Breast epithelium (tissue), 4 donors: ENCODE measurements around the gene LRRC61. TPM values are rescaled to one million over a fixed set of nuclear protein-coding genes. Genes with fewer than 3 reads are reported as not detected.

Experiments
- DNase-seq, 2 donors: peaks; one replicate each; pipeline ENCODE4 v3.0.0-alpha.2; 2019; ENCODE audit warnings: low spot score in 2 of 2
- H3K27ac ChIP-seq, 2 donors: fragments of 200-600 bp; sonication (generic) in 1 of 2; one replicate each; pipeline ENCODE4 v1.5.1; 2016 to 2019; ENCODE audit warnings: mild to moderate bottlenecking in 1 of 2
- H3K27me3 ChIP-seq, 2 donors: fragments of 200-600 bp; sonication (generic) in 1 of 2; one replicate each; pipeline versions ENCODE4 v1.5.1 to v1.6.0; 2017 to 2019; ENCODE audit warnings: control low read depth in 1 of 2, mild to moderate bottlenecking in 1 of 2
- H3K36me3 ChIP-seq: fragments of 200-600 bp; one replicate; pipeline ENCODE4 v1.5.1; 2019
- H3K4me1 ChIP-seq, 2 donors: fragments of 200-600 bp; sonication (generic); one replicate each; pipeline ENCODE4 v1.5.1; 2016 to 2019; ENCODE audit warnings: control low read depth in 1 of 2
- H3K4me3 ChIP-seq, 3 donors: fragments of 200-600 bp; sonication (generic); 1 replicate in 2 of 3; 2 replicates in 1 of 3; pipeline ENCODE4 v1.5.1; 2016 to 2019; ENCODE audit warnings: mild to moderate bottlenecking in 3 of 3, moderate library complexity in 2 of 3
- H3K9me3 ChIP-seq, 2 donors: fragments of 200-600 bp; sonication (generic) in 1 of 2; one replicate each; pipeline ENCODE4 v1.5.1; 2016 to 2019; ENCODE audit warnings: control low read depth in 1 of 2
- CTCF ChIP-seq, 3 donors: fragments of 450-650 bp; IDR thresholded peaks; one replicate each; pipeline ENCODE4 v1.5.1; 2016 to 2017; ENCODE audit warnings: antibody characterized with exemption in 3 of 3, mild to moderate bottlenecking in 3 of 3, moderate library complexity in 3 of 3
- POLR2A ChIP-seq: fragments of 450-650 bp; IDR thresholded peaks from one replicate; pipeline ENCODE4 v1.6.1; 2016; ENCODE audit warnings: antibody characterized with exemption, mild to moderate bottlenecking, moderate library complexity
- POLR2AphosphoS5 ChIP-seq, 3 donors: sonication (generic); formaldehyde crosslinking; IDR thresholded peaks; one replicate each; pipeline ENCODE4 v1.6.1; 2017; ENCODE audit warnings: antibody characterized with exemption in 3 of 3
- intact Hi-C: fragments of 100-400 bp; cut with DNase I; formaldehyde crosslinking; loops from one replicate; pipeline ENCODE4 v1.15.1; 2023; ENCODE audit warnings: low total_unique reads
- total RNA-seq, 3 donors: library from RNA; depleted of rRNA; stranded (reverse); fragments of >200 nt; gene quantifications; one replicate each; pipeline ENCODE4 v1.1.0, GENCODE V29; 2016

Gene LRRC61
- total RNA-seq, 3 donors from 2014 or later: 8.0 to 23.4 (median 15.4) TPM

- no peak overlapping the region for H3K27ac ChIP-seq
- no peaks in the 10 kb centered on the region for H3K27me3 ChIP-seq
- no peaks in the 10 kb centered on the region for H3K36me3 ChIP-seq
- TF ChIP-seq POLR2A (no peak), POLR2AphosphoS5 (IDR thresholded peaks at IDR 0.05) (no peak), CTCF (IDR thresholded peaks at IDR 0.05) (no peak)
- intact Hi-C loops: no loop called here
- no peak overlapping the region for H3K4me3 ChIP-seq
- no peaks in the 10 kb centered on the region for H3K4me1 ChIP-seq
- DNase-seq: no peak
- peaks cover 0 to 6% of the 10 kb centered on the region in 2 donors for H3K9me3 ChIP-seq
Observed at GRCh38 chr7:150346922-150347321, 23.8 kb downstream of the LRRC61 start.

- no peaks in the 10 kb centered on the region for H3K4me1 ChIP-seq
- no peak for DNase-seq
- intact Hi-C loops: no loop called here
- H3K4me3 ChIP-seq: no peak overlapping the region
- H3K9me3 ChIP-seq: no peaks in the 10 kb centered on the region
- no peak overlapping the region for H3K27ac ChIP-seq
- TF ChIP-seq CTCF (IDR thresholded peaks at IDR 0.05): no peak
- TF ChIP-seq POLR2A: no peak
- no peak for TF ChIP-seq POLR2AphosphoS5 (IDR thresholded peaks at IDR 0.05)
- H3K27me3 ChIP-seq: no peaks in the 10 kb centered on the region
- H3K36me3 ChIP-seq: no peaks in the 10 kb centered on the region
Observed at GRCh38 chr7:150351587-150352194, 28.5 kb downstream of the LRRC61 start.

GRCh38 chr7:150355666-150356059, 32.5 kb downstream of the LRRC61 start:
- no peak for TF ChIP-seq POLR2A
- TF ChIP-seq CTCF (IDR thresholded peaks at IDR 0.05): no peak
- TF ChIP-seq POLR2AphosphoS5 (IDR thresholded peaks at IDR 0.05): no peak
- intact Hi-C loops: loop anchor here (1.0 kb wide), 1 partner anchor 32 kb away; no protein-coding TSS in a partner anchor
- no peak for DNase-seq
- Histone ChIP-seq H3K9me3 (no peaks in the 10 kb centered on the region), H3K27me3 (no peaks in the 10 kb centered on the region), H3K4me1 (no peaks in the 10 kb centered on the region), H3K4me3 (no peak overlapping the region), H3K27ac (peak overlapping the region; percentile 9 to 41), H3K36me3 (no peaks in the 10 kb centered on the region)

- no peaks in the 10 kb centered on the region for H3K27me3 ChIP-seq
- peak; percentile 23 to 48 (median 34) for TF ChIP-seq CTCF (IDR thresholded peaks at IDR 0.05)
- no peak for TF ChIP-seq POLR2AphosphoS5 (IDR thresholded peaks at IDR 0.05)
- no peak for TF ChIP-seq POLR2A
- H3K4me1 ChIP-seq: no peaks in the 10 kb centered on the region
- H3K27ac ChIP-seq: no peak overlapping the region
- H3K9me3 ChIP-seq: no peaks in the 10 kb centered on the region
- intact Hi-C loops: loop anchor here (1.0 kb wide), 1 partner anchor 31 kb away; no protein-coding TSS in a partner anchor
- H3K36me3 ChIP-seq: no peaks in the 10 kb centered on the region
- DNase-seq: no peak
- H3K4me3 ChIP-seq: no peak overlapping the region
Observed at GRCh38 chr7:150356265-150356897, 33.2 kb downstream of the LRRC61 start.

- H3K36me3 ChIP-seq: no peaks in the 10 kb centered on the region
- TF ChIP-seq POLR2A (no peak), CTCF (IDR thresholded peaks at IDR 0.05) (no peak), POLR2AphosphoS5 (IDR thresholded peaks at IDR 0.05) (no peak)
- H3K9me3 ChIP-seq: no peaks in the 10 kb centered on the region
- no peak overlapping the region for H3K27ac ChIP-seq
- no peak for DNase-seq
- H3K4me3 ChIP-seq: no peak overlapping the region
- intact Hi-C loops: no loop called here
- H3K4me1 ChIP-seq: no peaks in the 10 kb centered on the region
- H3K27me3 ChIP-seq: no peaks in the 10 kb centered on the region
Observed at GRCh38 chr7:150357270-150357669, 34.1 kb downstream of the LRRC61 start.
